GM19452 (cell line): ENCODE results near the gene AKAP1.

Source experiments
- ATAC-seq: cut with Tn5 transposase; IDR thresholded peaks from one replicate; pipeline ENCODE4 v1.9.1; 2021; ENCODE audit not compliant: unreplicated experiment

Gene AKAP1, protein sequence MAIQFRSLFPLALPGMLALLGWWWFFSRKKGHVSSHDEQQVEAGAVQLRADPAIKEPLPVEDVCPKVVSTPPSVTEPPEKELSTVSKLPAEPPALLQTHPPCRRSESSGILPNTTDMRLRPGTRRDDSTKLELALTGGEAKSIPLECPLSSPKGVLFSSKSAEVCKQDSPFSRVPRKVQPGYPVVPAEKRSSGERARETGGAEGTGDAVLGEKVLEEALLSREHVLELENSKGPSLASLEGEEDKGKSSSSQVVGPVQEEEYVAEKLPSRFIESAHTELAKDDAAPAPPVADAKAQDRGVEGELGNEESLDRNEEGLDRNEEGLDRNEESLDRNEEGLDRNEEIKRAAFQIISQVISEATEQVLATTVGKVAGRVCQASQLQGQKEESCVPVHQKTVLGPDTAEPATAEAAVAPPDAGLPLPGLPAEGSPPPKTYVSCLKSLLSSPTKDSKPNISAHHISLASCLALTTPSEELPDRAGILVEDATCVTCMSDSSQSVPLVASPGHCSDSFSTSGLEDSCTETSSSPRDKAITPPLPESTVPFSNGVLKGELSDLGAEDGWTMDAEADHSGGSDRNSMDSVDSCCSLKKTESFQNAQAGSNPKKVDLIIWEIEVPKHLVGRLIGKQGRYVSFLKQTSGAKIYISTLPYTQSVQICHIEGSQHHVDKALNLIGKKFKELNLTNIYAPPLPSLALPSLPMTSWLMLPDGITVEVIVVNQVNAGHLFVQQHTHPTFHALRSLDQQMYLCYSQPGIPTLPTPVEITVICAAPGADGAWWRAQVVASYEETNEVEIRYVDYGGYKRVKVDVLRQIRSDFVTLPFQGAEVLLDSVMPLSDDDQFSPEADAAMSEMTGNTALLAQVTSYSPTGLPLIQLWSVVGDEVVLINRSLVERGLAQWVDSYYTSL

DNA sequence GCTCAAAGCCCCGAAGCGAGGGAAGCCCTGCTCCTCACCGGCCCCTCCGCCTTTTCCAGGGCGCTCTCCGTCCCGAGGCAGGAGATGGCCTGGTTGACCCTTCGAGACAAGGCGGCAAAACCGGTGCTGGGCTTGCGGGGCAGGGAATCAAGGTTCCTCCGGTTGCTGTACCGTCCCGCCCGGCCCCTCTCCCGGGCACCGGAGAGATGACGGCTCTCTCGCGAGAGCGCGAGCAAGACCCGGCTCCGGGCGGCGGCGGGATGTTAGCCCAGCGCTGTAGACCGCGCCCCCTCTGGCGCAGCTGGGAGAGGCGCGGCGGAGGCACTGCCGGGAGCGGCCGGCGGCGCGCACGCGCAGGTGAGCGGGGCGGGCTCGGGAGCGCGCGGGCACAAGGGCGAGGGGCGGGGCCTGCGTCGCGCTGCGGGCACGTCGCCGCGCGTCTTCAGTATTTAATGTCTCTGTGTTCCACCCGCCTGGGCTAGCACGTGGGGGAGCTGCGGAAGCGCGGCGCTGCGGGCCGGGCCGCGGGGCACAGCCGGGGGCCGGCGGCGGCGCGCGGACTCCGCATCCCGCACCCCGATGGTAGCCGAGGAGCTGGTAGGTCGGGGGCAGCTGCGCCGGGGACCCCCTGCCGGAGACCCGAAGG lies at the start of gene AKAP1:
TSS of gene AKAP1 (plus strand) at position 445 of the 646 bp plus-strand sequence. CDS start 20,219 bp downstream, outside the sequence.
- peak; percentile 88 for ATAC-seq

DNA sequence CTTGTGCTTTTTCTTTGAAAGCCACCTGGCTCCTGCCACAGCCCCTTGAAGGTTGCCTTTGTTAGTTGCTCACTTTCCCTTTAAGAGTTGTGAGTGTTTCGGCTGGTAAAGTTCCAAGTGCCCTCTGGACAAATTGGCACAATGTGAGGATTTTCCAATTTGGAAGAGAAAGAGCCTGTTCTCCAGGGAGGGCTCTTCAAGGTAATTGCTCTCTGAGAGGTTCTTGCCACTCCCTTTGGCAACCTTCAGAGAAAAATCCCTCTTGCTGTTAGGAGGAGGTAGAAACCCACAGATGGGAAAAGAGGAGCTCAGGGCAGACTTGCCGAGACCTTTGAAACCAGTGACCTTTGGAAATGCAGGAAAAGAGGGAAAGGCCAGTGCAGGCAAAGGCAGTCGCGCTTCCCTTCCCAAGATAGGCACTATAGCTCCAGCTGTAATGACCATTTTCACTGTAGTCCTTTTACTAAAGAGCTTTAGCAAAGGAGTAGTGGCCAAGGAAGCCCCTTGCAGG lies 49.0 kb upstream of the AKAP1 start:
- ATAC-seq = no peak

DNA sequence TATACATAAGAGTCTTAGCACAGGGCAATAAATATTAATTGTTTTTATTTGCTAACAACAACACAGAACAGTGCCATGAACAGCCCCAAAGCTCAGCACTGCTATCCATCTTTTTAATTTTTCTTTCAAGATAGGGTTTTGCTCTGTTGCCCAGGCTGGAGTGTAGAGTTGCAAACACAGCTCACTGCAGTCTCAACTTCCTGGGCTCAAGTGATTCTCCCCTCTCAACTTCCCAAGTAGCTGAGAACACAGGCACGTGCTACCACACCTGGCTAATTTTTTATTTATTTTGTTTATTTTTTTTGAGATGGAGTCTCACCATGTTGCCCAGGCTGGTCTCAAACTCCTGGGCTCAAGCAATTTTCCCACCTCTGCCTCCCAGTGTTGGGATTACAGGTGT lies 47.6 kb upstream of the AKAP1 start:
- ATAC-seq = no peak

DNA sequence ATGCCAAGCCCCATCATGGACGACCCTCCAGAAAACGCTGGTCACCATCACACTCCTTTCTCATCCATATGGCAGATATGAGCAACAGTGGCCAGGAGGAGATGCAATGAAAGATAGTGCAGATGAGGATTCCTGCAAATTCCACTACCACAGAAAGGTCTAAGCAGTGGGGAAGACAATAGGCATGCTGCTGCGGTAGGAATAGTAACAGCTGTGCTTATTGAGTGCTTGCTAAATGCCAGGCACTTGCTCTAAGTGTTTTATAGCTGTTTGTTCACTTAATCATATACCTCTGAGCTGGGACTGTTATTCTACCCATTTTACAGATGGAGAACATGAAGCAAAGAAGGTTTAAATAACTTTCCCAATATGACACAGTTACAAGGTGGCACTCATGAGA lies 46.6 kb upstream of the AKAP1 start:
- ATAC-seq = no peak

DNA sequence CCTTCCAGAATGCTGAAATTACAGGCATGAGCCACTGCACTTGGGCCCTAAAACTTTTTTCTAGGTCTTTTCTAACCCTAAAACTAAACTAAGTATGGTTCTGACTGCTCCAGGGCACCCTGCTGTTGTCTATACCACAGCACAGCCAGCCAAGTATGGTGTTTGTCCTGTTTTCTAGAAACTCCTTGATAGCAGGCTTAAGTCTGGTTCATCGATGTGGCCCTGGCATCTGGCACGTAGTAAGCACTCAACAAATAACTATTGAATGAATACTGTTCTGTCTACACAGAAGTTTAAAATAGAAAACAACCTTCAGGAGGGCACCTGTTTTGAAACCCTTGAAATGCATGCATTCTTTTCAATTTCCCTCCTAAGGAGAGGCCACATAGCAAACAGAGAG lies 44.5 kb upstream of the AKAP1 start:
- no peak for ATAC-seq

DNA sequence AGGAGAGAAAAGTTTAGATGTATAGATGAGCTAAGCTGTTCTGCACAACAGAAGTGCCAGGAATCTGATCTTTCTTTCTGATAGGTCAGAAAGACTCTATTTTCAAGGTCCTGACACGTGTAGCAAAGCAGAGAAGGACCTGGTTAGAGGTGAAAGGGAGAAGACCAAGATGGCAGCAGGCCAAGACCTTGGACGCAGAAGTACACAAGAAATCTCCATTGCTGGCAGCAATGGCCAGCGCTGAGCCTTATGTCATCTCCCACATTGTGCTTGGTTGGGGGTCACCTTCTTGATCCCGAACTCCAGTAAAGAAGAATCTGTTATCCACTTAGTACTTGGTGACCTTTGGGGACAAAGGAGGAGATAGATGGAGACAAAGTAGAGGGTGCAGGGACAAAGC lies 41.8 kb upstream of the AKAP1 start:
- no peak for ATAC-seq

DNA sequence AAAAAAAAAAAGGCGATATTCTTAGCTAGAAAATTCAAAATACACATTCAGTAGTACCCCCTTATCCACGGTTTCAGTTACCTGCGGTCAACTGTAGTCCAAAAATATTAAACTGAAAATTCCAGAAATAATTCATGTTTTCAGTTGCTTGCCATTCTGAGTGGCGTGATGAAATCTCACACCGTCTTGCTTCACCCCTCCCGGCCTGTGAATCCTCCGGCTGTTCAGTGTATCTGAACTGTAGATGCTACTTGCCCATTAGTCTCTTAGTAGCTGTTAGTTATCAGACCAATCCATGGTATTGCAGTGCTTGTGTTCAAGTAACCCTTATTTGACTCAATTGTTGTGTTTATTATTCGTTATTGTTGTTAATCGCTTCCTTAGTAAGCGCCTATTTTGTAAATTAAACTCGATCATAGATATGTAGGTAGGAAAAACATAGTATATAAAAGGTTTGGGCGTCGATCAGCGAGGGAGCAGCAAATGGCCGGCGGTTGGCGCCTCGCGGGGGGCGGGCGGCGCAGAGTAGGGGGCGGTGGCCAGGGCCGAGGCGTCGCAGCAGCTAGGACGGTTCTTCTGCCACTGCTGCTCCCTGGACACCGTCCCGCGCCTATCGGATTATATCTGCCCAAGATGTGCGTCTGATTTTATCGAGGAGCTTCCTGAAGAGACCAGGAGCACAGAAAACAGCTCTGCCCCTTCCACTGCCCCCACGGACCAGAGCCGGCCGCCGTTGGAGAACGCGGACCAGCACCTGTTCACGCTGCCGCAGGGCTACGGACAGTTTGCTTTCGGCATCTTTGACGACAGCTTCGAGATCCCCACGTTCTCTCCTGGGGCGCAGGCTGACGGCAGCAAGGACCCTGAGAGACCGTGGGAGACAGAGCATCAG lies 39.8 kb upstream of the AKAP1 start:
- no peak for ATAC-seq

DNA sequence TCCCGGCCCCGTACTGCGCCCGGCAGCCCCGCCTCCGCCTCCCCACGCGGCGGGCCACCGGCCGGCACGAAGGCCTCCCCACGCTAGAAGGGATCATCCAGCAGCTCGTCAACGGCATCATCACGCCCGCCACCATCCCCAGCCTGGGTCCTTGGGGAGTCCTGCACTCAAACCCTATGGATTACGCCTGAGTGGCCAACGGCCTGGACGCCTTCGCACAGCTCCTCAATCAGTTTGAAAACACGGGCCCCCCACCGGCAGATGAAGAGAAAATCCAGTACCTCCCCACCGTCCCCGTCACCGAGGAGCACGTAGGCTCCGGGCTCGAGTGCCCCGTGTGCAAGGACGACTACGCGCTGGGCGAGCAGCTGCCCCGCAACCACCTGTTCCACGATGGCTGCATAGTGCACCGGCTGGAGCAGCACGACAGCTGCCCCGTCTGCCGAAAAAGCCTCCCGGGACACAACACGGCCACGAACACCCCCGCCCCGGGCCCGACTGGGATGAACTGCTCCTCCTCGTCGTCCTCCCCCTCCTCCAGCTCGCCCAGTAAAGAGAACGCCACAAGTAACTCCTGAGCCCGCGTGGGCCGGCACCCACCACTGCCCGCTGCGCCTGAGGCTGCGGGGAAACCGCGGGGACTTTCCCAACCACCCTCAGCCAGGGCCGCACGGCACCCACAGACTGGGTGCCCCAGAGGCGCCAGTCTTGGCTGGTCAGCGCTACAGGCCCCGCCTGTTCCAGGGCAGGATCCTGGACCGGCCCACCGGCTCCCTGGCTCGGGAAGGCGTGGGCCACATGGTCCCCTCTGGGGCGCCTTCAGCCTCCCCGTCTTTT lies 39.0 kb upstream of the AKAP1 start:
- ATAC-seq = no peak

DNA sequence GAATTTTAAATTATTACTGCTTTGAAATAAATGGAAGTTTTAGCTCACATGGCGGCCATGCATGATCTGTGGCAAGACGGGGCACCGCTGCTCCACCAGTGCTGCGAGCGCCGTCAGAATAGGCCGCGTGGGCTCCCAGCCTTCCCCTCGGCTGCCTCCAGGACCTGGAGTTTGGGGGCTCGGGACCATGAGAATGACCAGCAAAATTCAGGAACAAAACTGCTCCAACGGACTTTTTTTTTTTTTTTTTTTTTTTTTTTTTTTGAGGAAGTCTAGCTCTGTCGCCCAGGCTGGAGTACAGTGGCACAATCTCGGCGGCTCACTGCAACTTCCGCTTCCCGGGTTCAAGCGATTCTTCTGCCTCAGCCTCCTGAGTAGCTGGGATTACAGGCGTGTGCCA lies 38.3 kb upstream of the AKAP1 start:
- no peak for ATAC-seq

DNA sequence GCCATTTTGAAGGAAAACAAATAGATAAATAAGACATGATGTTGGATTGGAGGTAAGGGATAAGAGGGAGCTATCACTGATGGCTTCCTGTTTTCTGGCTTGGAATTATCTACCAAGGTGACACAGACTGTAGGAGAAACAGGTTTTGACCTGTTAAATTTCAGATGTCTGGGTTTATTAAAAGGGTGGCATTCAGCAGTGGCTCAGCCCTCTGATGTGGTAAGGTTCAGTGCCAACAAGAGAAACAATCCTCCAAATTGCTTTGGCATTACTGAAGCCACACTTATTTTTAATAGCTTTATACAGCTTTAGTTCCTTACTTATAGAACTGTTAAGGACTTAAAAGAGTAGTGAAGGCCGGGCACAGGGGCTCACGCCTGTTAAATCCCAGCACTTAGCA lies 37.0 kb upstream of the AKAP1 start:
- ATAC-seq = no peak

DNA sequence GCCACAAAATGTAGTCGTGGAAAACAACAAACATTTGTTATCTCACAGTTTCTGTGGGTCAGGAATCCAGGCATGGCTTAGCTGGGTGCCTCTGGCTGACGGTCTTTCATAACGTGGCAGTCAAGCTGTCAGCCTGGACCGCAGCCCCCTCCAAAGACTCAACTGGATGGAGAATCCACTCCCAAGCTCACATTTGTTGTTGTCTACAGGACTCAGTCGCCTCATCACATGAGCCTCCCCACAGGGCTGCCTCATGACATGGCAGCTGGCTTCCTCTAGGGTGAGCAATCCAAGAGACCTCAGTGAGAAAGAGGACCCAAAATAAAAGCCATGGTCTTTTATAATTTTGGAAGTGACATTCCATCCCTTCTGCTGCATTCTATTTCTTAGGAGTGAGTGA lies 34.7 kb upstream of the AKAP1 start:
- ATAC-seq = no peak

DNA sequence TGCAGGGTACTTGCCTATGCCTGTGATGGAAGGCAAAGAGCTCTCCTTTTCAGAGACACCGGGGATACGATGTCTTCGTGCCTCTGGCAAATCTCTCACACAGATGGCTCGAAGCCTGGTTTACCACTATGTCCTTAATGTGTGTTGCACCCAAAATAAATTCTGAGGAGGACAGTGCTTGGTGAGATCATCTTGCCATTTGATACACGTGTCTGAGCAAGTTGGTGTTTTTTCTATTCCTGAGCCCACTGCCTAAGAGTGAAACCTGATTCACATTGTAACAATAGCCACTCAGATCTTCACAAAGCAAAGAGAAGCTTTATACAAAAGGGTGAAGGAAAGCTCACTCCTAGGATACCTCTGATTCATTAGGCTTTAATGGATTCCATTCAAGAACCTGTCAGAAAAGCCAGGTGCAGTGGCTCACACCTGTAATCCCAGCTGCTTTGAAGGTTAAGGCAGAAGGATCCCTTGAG lies 33.1 kb upstream of the AKAP1 start:
- ATAC-seq = no peak

DNA sequence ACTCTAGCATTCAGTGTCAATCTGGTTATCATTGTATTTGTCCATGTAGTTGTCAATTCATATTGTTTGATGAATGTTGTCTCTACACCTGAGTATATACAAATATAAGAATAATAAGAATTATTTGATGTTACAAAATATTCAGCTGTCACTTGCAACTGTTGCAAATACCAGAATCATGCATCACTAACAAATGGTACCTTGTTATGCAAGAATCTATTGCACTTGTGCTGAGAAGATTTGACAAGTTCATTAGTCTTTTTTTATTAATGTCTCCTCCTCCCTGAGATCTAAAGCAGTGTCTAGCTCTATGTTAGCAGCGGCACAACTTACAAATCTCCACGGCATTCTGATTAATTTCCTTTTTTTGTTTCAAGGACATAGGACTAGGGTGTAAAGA lies 22.2 kb upstream of the AKAP1 start:
- ATAC-seq = no peak

DNA sequence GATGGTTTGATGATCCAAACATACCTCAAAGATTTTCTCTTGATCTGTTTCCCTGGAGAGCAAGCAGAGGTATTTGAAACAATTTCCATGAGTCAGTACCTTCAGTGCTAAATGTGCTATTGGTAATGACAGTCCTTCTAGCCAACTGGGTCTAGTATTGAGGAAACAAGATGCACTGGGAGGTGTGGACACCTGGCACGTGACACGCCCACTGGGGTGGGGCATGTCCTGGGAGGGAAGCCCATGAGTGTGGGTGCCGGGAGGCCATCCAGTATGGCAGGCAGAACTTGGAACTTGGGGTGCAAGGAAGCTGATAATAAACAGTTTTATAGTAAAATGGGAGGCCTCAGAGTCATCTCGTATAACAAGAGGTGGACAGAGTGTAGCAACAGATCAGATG lies 17.9 kb upstream of the AKAP1 start:
- no peak for ATAC-seq

DNA sequence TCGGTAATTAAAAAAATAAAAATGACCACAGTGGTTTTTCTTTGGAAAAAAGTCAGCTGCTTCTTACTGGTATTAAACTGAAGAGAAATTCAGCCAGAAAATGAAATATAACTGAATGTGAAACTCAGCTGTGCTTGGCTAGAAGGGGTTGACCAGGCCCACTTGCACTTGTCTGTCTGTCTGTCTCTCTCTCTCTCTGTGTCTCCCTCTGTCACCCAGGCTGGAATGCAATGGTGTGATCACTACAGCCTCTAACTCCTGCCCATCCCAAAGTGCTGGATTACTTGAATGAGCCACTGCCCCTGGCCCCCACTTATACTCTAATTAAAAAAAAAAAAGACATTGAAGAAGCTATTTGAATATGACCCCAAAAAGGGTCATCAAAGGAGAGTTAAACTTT lies 17.3 kb upstream of the AKAP1 start:
- no peak for ATAC-seq

DNA sequence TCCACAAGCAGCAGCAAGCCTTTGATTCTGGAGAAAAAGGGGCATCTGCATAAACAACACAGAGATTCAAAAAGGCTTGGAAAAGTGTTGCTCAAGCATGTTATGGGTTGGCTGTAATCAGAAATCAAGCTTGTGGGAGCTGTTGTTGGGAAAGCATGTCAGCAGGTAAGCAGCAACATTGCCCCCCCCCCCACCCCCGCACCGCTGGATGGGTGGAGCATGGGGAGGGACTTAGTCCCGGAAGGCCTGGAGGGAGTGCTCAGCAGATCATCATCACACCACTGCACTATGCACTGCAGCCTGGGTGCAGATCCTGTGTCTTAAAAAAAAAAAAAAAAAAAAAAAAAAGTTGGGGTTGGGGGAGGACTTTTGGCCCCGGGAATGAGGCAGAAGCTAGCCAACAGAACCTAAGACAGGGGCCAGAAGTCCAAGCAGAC lies 16.8 kb upstream of the AKAP1 start:
- no peak for ATAC-seq

DNA sequence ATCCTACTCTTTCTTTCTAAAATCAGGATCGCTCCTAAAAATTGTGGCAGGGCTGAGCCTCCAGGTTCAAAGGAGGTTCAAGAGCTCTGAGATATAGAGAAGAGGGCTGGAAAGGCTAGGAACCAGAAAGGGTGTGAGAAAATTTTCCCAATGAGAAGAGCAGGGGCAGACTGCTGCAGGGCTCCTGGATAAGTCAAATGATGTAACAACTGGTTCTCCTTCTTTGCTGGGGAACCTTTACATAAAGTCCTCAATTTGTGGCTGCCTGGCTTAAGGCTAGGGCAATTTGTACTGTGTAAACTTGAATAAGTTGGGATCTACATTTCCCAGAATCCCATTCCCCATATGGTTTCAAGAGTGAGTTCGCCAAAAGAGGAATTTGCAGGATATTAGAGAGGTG lies 16.3 kb upstream of the AKAP1 start:
- no peak for ATAC-seq

DNA sequence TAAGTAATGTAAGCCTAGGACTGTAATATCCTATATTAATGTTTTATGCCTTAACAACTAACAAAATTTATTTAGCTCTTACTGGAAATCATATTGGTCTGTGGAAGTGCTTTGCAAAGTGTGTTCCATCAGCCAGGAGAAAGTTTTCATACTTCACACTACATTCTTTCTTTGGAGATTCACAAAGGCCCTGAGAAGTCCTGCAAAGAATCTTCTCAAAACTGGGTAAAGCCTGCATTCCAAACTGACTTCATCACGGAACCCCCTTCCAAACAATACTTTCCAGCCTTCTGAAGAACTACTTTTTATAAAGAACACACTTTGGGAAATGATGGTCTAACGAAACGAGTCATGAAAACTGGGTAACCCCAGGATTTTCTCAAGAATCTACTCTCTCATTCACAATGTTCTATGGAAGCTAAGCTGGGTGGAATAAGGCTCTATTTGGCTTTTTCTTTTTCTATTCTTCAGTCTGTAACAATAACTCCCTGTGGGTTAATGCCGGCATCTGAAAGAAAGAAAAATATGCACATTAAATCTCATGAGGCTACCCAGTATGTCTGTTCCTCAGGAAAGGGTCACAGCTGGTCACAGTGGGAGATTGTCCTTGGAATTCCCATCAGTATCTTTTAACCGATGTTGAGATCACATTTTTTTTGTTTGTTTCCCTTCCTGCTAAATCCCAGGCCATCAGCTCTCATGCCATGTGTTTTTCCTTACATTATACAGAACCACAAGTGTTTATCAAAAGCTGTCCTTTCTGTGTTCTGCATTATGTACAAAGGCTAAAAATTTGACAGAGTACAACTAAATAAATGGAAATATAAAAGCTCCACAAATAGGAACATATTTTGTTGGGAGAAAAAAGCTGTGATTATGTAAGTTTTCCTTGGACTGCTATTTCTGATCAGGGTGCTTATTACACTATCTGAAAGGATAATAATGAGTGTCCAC lies 12.8 kb upstream of the AKAP1 start:
- ATAC-seq = no peak
